Measurements from ENCODE around the gene ELOVL5.

- TF ChIP-seq POLR2AphosphoS5 (IDR thresholded peaks at IDR 0.05), result no peak
- no peak for TF ChIP-seq SMC3 (conservative IDR thresholded peaks at IDR 0.05; ENCODE audit: poor library complexity)
- TF ChIP-seq, protein P1, sequence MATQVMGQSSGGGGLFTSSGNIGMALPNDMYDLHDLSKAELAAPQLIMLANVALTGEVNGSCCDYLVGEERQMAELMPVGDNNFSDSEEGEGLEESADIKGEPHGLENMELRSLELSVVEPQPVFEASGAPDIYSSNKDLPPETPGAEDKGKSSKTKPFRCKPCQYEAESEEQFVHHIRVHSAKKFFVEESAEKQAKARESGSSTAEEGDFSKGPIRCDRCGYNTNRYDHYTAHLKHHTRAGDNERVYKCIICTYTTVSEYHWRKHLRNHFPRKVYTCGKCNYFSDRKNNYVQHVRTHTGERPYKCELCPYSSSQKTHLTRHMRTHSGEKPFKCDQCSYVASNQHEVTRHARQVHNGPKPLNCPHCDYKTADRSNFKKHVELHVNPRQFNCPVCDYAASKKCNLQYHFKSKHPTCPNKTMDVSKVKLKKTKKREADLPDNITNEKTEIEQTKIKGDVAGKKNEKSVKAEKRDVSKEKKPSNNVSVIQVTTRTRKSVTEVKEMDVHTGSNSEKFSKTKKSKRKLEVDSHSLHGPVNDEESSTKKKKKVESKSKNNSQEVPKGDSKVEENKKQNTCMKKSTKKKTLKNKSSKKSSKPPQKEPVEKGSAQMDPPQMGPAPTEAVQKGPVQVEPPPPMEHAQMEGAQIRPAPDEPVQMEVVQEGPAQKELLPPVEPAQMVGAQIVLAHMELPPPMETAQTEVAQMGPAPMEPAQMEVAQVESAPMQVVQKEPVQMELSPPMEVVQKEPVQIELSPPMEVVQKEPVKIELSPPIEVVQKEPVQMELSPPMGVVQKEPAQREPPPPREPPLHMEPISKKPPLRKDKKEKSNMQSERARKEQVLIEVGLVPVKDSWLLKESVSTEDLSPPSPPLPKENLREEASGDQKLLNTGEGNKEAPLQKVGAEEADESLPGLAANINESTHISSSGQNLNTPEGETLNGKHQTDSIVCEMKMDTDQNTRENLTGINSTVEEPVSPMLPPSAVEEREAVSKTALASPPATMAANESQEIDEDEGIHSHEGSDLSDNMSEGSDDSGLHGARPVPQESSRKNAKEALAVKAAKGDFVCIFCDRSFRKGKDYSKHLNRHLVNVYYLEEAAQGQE (IDR thresholded peaks at IDR 0.05; ENCODE audit: borderline replicate concordance), result no peak
- no peak for TF ChIP-seq CTCF (IDR thresholded peaks at IDR 0.05; ENCODE audit: poor library complexity, severe bottlenecking)
- TF ChIP-seq TAF1 (IDR thresholded peaks at IDR 0.05; ENCODE audit: low read depth), result no peak
- TF ChIP-seq MXI1 (conservative IDR thresholded peaks at IDR 0.05; ENCODE audit: poor library complexity, severe bottlenecking), result no peak
These were observed 28.5 kb upstream of the ELOVL5 start for GRCh38 chr6:53377289-53377688.

All from neural cell (in vitro differentiated cells).